Stimulated activated naive CD8-positive, alpha-beta T cell treated with anti-CD3 and anti-CD28 coated beads, Interleukin-15, Interleukin-2, amounts not matched to agents 100 ng/mL and 50 ng/mL, for 24 hours (primary cell): ENCODE data around the gene PAX2.

Source experiments
- H3K27ac Mint-ChIP-seq: one replicate; pipeline ENCODE4 v1.8.0; 2021; ENCODE audit warnings: mild to moderate bottlenecking, mixed read lengths
- H3K27me3 Mint-ChIP-seq: one replicate; pipeline ENCODE4 v1.8.0; 2021; ENCODE audit warnings: mixed read lengths
- H3K36me3 Mint-ChIP-seq: one replicate; pipeline ENCODE4 v1.8.0; 2021; ENCODE audit warnings: low read depth, mixed read lengths
- H3K4me1 Mint-ChIP-seq: one replicate; pipeline ENCODE4 v1.8.0; 2021; ENCODE audit warnings: low read depth, mixed read lengths
- H3K4me3 Mint-ChIP-seq: one replicate; pipeline ENCODE4 v1.8.0; 2021; ENCODE audit warnings: mild to moderate bottlenecking, mixed read lengths
- H3K9me3 Mint-ChIP-seq: one replicate; pipeline ENCODE4 v1.8.0; 2021; ENCODE audit warnings: mixed read lengths

Gene PAX2

DNA sequence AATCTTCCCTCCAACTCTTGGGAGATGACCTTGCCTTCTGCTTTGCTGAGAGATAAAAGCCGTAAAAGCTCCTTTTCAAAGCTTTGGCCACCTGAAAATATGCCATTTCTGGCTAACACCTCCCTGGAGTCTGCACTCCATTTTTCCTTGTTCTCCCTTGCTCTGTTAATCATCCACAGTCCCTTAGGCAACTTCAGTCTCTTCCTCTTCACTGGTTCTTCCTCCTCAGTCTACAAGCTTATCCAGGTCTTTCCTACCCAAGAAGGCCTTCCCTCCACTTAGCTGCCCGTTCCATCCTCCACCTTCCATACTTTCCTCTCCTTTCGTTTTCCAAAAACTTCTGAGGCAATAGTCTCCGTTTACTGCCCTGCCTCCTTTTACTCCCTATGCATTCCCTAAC lies 30.5 kb downstream of the PAX2 start:
- H3K36me3 Mint-ChIP-seq, result no peaks in the 10 kb centered on the region
- no peaks in the 10 kb centered on the region for H3K4me1 Mint-ChIP-seq
- H3K4me3 Mint-ChIP-seq, result no peak overlapping the region
- peaks cover 35% of the 10 kb centered on the region for H3K27me3 Mint-ChIP-seq
- H3K9me3 Mint-ChIP-seq, result no peaks in the 10 kb centered on the region
- H3K27ac Mint-ChIP-seq, result no peak overlapping the region

DNA sequence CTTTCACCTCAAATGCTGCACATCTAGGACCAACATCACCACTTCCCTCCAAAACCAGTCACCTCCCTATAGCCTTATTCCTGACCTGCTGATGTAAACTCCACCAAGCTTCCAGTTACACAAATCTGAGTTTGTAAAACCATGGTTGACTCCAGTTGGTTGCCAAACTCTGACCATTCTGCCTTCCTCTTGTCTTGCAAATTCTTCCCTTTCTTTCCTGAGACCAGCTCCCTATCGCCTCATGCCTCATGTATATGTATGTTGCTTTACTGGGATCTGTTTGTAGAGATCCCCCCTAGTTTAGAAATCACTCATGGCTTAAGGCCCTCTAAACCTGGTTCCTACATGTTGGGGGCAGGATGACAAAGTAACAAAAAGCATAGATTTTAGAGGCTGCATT lies 31.3 kb downstream of the PAX2 start:
- no peak overlapping the region for H3K4me3 Mint-ChIP-seq
- H3K4me1 Mint-ChIP-seq, result no peaks in the 10 kb centered on the region
- no peak overlapping the region for H3K27ac Mint-ChIP-seq
- no peaks in the 10 kb centered on the region for H3K36me3 Mint-ChIP-seq
- no peaks in the 10 kb centered on the region for H3K9me3 Mint-ChIP-seq
- H3K27me3 Mint-ChIP-seq, result peaks cover 35% of the 10 kb centered on the region

DNA sequence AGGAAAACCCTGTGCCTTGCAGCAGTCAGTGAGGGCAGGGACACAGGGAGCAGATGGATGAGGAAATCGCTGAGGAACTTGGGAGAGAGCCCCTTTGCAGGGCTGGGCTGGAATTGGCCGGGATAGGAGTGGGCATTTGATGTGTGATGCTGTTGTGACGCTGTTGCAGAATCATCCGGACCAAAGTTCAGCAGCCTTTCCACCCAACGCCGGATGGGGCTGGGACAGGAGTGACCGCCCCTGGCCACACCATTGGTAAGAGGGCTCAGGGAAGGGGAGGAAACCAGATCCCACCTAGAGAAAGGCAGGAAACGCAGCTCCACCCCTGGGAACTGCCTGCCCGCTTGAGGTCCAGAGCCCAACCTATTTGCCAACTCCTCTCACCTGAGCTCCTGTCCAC lies 33.9 kb downstream of the PAX2 start:
- H3K9me3 Mint-ChIP-seq, result no peaks in the 10 kb centered on the region
- no peaks in the 10 kb centered on the region for H3K4me1 Mint-ChIP-seq
- no peak overlapping the region for H3K27ac Mint-ChIP-seq
- peaks cover 31% of the 10 kb centered on the region for H3K27me3 Mint-ChIP-seq
- no peaks in the 10 kb centered on the region for H3K36me3 Mint-ChIP-seq
- no peak overlapping the region for H3K4me3 Mint-ChIP-seq

DNA sequence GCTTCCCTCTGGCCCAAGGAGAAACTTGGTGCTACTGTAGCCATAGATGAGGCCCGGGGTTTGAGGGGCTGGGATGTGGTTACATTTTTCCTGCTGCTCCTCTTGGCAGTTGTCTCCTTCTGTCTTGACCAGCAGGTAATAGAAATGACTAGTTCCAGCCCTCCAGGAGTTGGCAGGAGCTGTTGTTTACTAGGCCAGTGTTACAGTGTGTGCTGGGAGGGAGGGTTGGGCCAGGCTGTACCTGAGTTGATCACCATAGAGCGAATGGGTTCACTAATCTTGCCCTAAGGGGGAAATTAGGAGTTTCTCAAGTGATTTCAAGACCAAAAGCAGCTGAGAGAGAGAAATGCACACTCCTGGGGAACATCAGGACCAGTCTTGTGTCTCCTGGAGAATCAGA lies 34.9 kb downstream of the PAX2 start:
- Mint-ChIP-seq H3K4me1 (no peaks in the 10 kb centered on the region), H3K9me3 (no peaks in the 10 kb centered on the region), H3K27me3 (peaks cover 28% of the 10 kb centered on the region), H3K36me3 (no peaks in the 10 kb centered on the region), H3K27ac (no peak overlapping the region), H3K4me3 (no peak overlapping the region)

DNA sequence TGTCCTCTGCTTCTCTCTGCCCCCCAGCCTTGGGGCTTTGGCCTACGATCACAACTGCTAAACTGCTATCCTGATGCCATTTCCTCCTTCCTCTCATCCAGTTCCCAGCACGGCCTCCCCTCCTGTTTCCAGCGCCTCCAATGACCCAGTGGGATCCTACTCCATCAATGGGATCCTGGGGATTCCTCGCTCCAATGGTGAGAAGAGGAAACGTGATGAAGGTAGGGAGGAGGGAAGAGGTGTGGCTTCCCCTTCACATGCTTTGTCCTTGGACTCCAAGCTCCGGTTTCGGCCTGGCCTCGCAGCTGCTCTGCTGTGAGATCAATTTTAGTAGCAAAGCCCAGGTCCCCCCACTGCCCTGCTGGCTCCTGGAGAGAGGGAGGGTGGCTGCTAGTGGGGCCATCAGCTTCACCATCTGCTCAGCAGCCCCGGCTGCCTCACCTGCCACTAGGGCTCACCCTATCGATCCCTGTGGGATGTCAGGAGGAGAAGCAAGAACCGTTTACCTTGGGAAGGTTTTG lies 35.8 kb downstream of the PAX2 start:
- Mint-ChIP-seq H3K27ac (no peak overlapping the region), H3K9me3 (no peaks in the 10 kb centered on the region), H3K4me1 (no peaks in the 10 kb centered on the region), H3K4me3 (no peak overlapping the region), H3K36me3 (no peaks in the 10 kb centered on the region), H3K27me3 (peaks cover 23% of the 10 kb centered on the region)

DNA sequence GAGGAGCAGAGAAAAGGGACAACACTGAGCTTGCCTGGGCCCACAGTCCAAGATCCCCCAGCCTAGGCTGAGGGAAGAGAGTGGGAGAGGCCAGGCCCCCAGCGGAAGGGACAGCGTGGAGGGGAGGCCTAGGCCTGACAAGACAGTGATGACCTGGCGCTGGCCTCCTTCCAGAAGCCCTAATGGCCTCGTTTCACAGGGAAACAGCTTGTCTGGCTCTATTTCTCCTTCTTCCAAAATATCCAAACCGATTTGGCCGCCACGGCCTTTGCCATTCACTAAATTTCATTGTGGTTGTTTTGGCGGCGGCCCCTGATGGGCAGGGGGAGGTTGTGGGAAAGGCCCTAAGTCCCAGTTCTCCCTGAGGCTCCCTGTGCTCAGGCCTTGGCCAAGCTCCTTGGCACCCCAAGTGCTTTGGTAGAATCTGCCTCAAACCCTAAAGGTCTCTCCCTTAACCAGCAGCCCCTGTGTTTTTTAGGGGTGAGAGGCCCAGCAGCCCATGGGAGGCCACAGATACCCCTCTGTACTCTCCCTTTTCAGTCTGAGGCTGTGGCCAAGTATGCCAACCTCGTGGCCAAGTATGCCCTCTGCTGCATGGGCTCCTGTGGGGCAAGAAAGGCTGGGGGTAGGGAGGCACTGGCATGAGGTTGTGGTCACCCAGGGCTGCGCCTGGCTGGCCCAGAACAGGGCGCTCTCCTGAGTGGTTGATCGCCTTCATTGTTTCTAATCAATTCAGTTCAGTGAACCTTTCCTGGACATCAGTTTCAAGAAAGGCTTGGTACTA lies 37.3 kb downstream of the PAX2 start:
- H3K27me3 Mint-ChIP-seq, result peaks cover 31% of the 10 kb centered on the region
- H3K4me1 Mint-ChIP-seq, result no peaks in the 10 kb centered on the region
- H3K36me3 Mint-ChIP-seq, result no peaks in the 10 kb centered on the region
- H3K4me3 Mint-ChIP-seq, result no peak overlapping the region
- no peaks in the 10 kb centered on the region for H3K9me3 Mint-ChIP-seq
- no peak overlapping the region for H3K27ac Mint-ChIP-seq

DNA sequence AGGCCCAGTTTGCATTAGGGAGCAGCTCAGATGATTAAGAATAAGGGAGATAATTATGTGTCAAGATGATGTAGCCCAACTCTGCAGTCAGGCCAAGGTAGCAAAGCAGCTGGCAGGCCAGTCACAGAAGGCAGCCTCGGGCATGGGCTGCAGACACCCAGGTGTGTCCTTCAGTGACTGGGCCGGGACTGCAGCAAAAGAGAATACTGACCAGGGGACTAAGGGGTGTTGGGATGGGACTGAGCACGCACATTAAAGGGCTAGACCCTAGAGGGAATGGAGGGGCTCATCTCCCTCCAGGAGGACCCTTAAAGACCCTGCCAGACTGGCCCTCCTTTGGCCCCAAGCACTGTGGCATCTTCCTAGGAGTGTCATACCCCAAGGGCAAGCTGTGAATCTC lies 38.7 kb downstream of the PAX2 start:
- Mint-ChIP-seq H3K27ac (no peak overlapping the region), H3K36me3 (no peaks in the 10 kb centered on the region), H3K4me1 (no peaks in the 10 kb centered on the region), H3K9me3 (no peaks in the 10 kb centered on the region), H3K27me3 (peaks cover 34% of the 10 kb centered on the region), H3K4me3 (no peak overlapping the region)

DNA sequence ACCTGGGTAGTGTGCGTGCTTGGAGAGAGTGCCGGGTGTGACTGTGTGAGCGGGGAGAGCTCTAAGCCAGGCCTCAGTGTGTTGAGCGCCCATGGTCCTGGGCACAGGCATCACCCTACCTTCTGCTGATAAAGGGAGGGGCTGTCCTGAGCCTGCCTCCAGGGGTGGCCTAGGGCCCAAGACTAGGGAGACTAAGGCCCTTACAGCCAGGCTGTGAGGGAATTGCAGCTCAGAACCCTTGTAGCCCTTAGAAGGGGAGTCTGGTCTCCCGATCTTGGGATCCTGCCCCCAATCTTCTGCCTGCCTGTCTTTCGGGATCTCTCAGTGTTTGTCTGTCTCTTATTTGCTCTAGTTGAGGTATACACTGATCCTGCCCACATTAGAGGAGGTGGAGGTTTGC lies 41.2 kb downstream of the PAX2 start:
- no peaks in the 10 kb centered on the region for H3K36me3 Mint-ChIP-seq
- H3K27me3 Mint-ChIP-seq, result peaks cover 38% of the 10 kb centered on the region
- H3K9me3 Mint-ChIP-seq, result no peaks in the 10 kb centered on the region
- no peak overlapping the region for H3K4me3 Mint-ChIP-seq
- no peak overlapping the region for H3K27ac Mint-ChIP-seq
- H3K4me1 Mint-ChIP-seq, result no peaks in the 10 kb centered on the region

DNA sequence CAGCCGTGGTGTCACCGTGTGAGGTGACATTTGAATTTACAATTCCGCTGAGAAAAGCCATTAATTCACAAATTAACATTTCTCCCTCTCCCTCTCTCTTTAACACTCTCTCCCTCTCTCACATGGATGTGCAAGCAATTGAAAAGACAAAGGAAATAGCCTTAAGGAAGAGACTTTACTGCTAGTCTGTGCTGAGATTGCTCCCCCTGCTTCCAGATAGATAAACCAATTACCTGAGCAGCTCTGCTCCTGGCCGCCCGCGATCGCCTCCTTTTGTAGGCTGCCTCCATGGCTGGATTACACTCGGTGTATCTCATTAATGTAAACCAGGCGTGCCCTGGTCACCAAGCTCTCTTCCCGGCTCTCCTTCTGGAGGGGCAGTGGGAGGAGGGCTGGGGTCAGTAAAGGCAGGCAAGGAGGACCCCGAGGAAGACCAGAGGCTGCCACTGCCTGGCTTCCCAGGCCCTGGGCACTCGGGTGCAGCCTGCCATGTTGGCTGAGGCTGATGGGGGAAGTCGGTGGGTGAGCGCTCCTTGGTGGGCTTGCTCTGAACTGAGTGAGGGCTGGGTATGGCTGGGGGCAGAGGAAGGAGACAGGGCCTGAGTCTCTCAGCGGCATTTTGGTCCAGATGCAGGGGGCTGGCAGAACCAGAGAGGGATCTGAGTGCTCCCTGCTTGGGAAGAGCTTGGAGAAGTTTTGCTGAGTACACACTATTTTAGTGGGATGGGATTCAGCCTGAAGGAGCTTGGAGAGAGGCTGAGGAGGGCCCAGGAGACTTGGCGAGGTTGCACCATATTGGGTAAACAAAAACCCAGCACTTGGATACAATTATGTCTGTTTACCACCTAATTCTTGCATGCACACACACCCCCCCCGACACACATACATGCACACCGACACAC lies 42.9 kb downstream of the PAX2 start:
- peaks cover 42% of the 10 kb centered on the region for H3K27me3 Mint-ChIP-seq
- no peaks in the 10 kb centered on the region for H3K9me3 Mint-ChIP-seq
- no peaks in the 10 kb centered on the region for H3K4me1 Mint-ChIP-seq
- no peak overlapping the region for H3K27ac Mint-ChIP-seq
- H3K4me3 Mint-ChIP-seq, result no peak overlapping the region
- H3K36me3 Mint-ChIP-seq, result no peaks in the 10 kb centered on the region

DNA sequence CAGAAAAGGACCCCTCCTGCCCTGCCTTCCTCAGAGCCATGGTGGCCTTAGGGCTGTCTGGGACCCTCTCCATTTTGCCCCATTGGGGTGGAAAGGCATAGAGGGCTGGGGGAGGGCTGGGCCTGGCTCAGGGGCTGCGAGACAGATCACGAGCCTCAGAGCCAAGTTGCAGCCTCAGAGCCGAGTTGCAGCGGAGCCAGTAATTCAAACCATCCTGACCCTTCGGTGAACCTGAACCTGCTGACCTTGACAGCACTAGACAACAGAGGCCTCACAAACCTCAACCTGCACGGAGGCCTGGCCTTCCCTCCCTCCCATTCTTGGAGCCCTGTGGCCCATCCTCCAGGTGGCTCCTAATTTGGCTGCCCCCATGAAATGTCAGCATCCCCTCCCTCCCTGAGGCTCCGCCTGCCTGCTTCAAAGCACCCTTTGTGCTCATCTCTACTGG lies 45.4 kb downstream of the PAX2 start:
- Mint-ChIP-seq H3K27ac (no peak overlapping the region), H3K36me3 (no peaks in the 10 kb centered on the region), H3K4me3 (no peak overlapping the region), H3K27me3 (peaks cover 48% of the 10 kb centered on the region), H3K4me1 (no peaks in the 10 kb centered on the region), H3K9me3 (no peaks in the 10 kb centered on the region)

DNA sequence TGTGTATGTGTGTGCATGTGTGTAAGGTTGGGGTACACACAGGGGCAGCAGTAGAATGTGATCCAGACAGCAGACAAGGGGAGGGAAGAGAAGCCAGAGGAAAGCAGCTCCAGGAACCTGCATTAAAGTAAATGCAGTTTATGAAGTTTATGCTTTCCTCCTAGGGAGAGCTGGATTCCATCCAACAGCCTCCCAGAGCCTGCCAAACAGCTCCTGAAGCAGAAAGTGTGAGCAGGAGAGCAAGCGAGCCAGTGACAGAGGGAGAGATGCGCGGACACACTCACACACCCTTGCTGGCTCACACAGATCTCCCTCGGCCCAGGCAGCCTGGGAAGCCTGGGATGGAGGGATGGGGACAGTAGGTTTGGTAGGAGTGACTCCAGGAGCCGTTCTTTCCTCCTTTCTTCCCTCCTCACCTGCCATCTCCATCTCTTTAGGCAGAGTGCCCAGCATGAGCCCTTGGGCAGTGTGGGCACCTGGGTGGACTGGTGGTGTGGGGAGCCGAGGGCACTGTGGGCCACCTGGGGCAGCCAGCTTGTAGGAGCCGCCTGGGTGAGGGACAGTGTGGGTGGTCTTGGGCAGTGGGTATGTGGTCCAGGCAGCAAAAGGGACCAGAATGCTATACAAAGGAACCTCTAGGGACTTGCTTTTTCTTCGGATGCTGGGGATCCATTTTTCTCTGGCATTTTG lies 46.1 kb downstream of the PAX2 start:
- no peak overlapping the region for H3K27ac Mint-ChIP-seq

DNA sequence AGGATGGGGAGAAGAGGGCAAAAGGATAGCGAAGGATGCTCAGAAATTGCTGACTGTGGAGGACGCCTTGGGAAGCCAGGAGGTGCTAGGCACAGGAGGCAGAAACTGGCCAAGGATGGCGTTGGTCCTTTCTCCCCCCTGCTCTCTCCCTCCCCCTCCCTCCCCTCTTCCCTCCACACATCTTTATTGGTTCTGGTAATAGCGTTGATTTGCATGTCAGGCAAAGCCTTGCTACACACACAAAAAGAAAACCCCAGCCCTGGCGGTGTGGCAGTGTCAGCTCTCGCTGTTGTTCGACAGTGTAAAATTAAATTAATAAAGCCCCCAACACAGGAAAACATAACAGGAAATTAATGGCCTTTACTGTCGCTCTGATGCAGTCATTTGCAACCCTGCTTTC lies 47.2 kb downstream of the PAX2 start:
- Mint-ChIP-seq H3K27ac (no peak overlapping the region), H3K27me3 (peaks cover 47% of the 10 kb centered on the region), H3K36me3 (no peaks in the 10 kb centered on the region), H3K4me3 (no peak overlapping the region), H3K4me1 (no peaks in the 10 kb centered on the region), H3K9me3 (no peaks in the 10 kb centered on the region)

More for the DNA sequence above, 46.1 kb downstream of the PAX2 start:
- no peak overlapping the region for H3K4me3 Mint-ChIP-seq
- H3K9me3 Mint-ChIP-seq, result no peaks in the 10 kb centered on the region
- peaks cover 47% of the 10 kb centered on the region for H3K27me3 Mint-ChIP-seq
- no peaks in the 10 kb centered on the region for H3K36me3 Mint-ChIP-seq
- no peaks in the 10 kb centered on the region for H3K4me1 Mint-ChIP-seq

DNA sequence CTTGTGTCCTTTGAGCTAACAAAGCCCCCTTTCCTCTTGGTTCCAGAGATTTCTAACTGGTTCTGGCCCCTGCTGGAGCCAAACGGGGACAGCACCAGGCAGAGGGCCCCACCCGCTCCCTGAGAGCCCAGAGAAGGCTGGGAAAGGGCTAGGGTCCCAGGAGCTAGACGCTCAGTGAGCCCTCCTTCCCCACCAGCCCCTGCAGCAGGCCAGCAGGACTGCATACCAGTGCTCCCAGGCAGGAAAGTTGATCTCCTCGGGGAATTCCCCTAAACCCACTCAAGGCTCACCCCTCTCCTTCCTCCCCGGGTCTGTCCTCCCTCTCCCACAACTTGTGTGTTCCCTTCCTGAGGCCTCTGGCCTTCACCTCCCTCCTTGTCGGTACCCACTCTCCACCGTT lies 47.7 kb downstream of the PAX2 start:
- H3K4me1 Mint-ChIP-seq, result no peaks in the 10 kb centered on the region
- no peaks in the 10 kb centered on the region for H3K9me3 Mint-ChIP-seq
- no peaks in the 10 kb centered on the region for H3K36me3 Mint-ChIP-seq
- no peak overlapping the region for H3K4me3 Mint-ChIP-seq
- H3K27ac Mint-ChIP-seq, result no peak overlapping the region
- H3K27me3 Mint-ChIP-seq, result peaks cover 45% of the 10 kb centered on the region

DNA sequence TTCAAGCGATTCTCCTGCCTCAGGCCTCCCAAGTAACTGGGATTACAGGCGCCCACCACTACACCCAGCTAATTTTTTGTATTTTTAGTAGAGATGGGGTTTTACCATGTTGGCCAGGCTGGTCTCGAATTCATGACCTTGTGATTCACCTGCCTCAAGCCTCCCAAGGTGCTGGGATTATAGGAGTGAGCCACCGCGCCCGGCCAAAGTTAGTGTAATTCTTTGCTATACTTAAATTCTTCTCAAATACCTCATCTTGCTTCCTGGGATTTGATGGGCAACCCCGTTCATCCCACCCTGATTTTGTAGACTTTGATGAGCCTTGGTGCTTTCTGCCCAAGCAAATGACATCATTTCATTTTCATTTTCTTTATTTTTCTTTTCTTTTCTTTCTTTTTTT lies 54.5 kb downstream of the PAX2 start:
- no peaks in the 10 kb centered on the region for H3K9me3 Mint-ChIP-seq
- no peak overlapping the region for H3K27ac Mint-ChIP-seq
- no peaks in the 10 kb centered on the region for H3K4me1 Mint-ChIP-seq
- peaks cover 65% of the 10 kb centered on the region for H3K27me3 Mint-ChIP-seq
- no peaks in the 10 kb centered on the region for H3K36me3 Mint-ChIP-seq
- H3K4me3 Mint-ChIP-seq, result no peak overlapping the region

DNA sequence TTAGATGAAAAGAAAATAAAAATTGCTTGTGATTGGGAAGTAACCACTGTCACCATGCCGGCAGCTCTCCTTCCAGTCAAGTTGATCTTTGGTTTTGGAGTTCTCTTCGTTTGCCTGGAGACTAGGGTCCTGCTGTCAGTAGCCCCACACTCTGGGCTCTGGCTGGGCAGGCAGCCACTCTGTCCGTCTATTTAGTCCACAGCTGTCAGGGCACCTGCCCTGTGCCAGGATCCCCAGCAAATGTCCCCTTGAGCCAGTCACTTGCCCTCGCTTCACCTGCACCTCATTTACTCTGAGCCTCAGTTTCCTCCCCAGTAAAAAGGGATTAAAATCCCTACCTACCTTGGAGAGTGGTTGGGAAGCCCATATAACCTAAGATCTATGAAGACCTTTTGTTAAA lies 55.5 kb downstream of the PAX2 start:
- H3K36me3 Mint-ChIP-seq, result no peaks in the 10 kb centered on the region
- peaks cover 67% of the 10 kb centered on the region for H3K27me3 Mint-ChIP-seq
- no peak overlapping the region for H3K4me3 Mint-ChIP-seq
- no peak overlapping the region for H3K27ac Mint-ChIP-seq
- H3K9me3 Mint-ChIP-seq, result no peaks in the 10 kb centered on the region
- H3K4me1 Mint-ChIP-seq, result no peaks in the 10 kb centered on the region
